ENCODE data around the gene PLEKHG4.

PLEKHG4 gene

DNA sequence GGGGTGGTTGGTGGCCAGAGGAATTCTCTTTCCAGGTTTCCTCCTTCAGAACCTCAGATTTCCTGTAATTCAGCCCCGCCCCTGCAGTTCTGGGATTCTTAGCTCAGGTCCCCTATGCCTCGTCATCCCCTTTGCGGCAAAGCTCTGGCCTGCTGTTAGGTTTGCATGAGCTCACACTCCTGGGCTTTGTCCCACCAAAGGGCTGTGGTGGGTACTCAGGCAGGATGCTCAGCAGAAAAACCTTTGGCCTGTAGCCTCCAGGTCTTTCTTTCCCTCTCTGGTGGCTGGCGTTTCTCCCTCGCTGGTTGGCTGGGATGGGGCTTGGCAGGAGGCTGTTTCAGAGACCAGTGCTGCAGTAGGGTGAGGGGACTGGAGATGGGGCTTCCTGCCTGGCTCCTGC, 9.6 kb upstream of the PLEKHG4 start:
- no peak overlapping the region for H3K9ac ChIP-seq
- no peaks in the 10 kb centered on the region for H3K4me1 ChIP-seq
- H3K9me3 ChIP-seq (ENCODE audit: control insufficient read depth, low read length), result no peaks in the 10 kb centered on the region
- H3K36me3 ChIP-seq (ENCODE audit: control insufficient read depth, insufficient read depth, low read length), result no peaks in the 10 kb centered on the region
- H3K27me3 ChIP-seq (ENCODE audit: control insufficient read depth, insufficient read depth, low read length), result no peaks in the 10 kb centered on the region
- TF ChIP-seq CTCF (IDR thresholded peaks at IDR 0.05), result no peak
- H3K27ac ChIP-seq, result no peak overlapping the region
- no peak overlapping the region for H2AFZ ChIP-seq
- H3K79me2 ChIP-seq, result no peaks in the 10 kb centered on the region
- no peak overlapping the region for H3K4me3 ChIP-seq (ENCODE audit: low read depth, low read length)
- H3K4me2 ChIP-seq (ENCODE audit: low read length), result no peak overlapping the region

DNA sequence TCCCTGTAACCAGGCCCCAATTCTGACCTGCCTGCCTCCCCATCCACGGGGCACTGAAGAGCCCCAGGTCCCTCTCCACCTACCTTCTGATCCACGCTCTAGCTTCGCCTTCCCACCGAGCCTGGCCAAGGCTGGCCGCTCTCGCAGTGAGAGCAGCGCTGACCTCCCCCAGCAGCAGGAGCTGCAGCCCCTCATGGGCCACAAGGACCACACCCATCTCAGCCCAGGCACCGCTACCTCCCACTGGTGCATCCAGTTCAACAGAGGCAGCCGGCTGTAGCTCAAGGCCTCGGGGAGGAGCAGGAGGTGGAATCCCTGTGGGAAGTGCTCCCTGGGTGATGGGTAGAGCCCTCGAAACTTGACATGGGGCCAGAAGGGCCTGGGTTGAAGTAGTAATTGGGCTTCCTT, 8.4 kb upstream of the PLEKHG4 start:
- Histone ChIP-seq H3K36me3 (ENCODE audit: control insufficient read depth, insufficient read depth, low read length) (no peaks in the 10 kb centered on the region), H3K4me2 (ENCODE audit: low read length) (no peak overlapping the region), H3K27ac (no peak overlapping the region), H3K9me3 (ENCODE audit: control insufficient read depth, low read length) (no peaks in the 10 kb centered on the region), H3K79me2 (no peaks in the 10 kb centered on the region), H3K4me3 (ENCODE audit: low read depth, low read length) (no peak overlapping the region), H3K9ac (no peak overlapping the region), H3K4me1 (no peaks in the 10 kb centered on the region), H3K27me3 (ENCODE audit: control insufficient read depth, insufficient read depth, low read length) (no peaks in the 10 kb centered on the region), H2AFZ (no peak overlapping the region)
- TF ChIP-seq CTCF (IDR thresholded peaks at IDR 0.05), result no peak

DNA sequence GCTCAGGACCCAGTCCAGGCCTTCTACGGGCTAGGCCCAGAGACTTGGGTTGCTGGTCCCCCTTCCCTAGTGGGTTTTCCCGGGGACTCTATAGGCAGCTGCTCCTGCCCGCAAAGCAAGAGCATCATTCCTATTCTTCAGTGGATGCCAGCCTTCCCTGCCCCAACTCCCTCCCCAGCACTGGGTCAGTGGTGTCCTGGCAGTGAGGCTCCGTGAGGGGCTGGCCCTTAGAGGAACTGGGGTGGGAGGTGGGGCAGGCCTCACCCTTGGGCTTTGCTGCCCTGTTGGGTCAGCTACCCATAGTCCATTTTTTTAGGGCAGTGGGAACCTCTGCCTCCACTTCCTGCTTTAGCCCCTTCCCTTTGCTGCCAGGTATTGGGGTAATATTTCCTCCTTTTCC, 7.9 kb upstream of the PLEKHG4 start:
- H3K36me3 ChIP-seq (ENCODE audit: control insufficient read depth, insufficient read depth, low read length), result no peaks in the 10 kb centered on the region
- H3K9ac ChIP-seq, result no peak overlapping the region
- no peaks in the 10 kb centered on the region for H3K27me3 ChIP-seq (ENCODE audit: control insufficient read depth, insufficient read depth, low read length)
- no peaks in the 10 kb centered on the region for H3K9me3 ChIP-seq (ENCODE audit: control insufficient read depth, low read length)
- no peak for TF ChIP-seq CTCF (IDR thresholded peaks at IDR 0.05)
- no peak overlapping the region for H2AFZ ChIP-seq
- H3K27ac ChIP-seq, result no peak overlapping the region
- H3K4me3 ChIP-seq (ENCODE audit: low read depth, low read length), result no peak overlapping the region
- H3K4me2 ChIP-seq (ENCODE audit: low read length), result no peak overlapping the region
- H3K4me1 ChIP-seq, result no peaks in the 10 kb centered on the region
- no peaks in the 10 kb centered on the region for H3K79me2 ChIP-seq

DNA sequence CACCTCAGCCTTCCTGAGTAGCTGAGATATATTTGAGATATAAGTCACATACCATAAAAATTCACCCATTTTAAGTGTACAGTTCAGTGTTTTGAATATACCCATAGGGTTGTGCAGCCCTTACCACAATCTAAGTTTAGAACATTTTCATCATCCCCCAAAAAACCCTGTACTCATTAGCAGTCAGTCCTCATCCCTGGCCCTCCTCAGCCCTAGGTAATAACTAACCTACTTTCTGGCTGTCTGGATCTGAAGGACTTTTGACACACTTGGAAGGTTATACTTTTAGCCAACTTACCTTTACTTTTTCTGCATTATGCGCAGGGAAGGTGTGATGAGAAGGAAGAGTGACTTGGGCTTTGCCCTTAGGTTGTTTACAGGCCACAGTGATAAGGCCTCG, 4.0 kb upstream of the PLEKHG4 start:
- Histone ChIP-seq H3K27ac (no peak overlapping the region), H3K27me3 (ENCODE audit: control insufficient read depth, insufficient read depth, low read length) (no peaks in the 10 kb centered on the region), H3K9ac (no peak overlapping the region), H3K36me3 (ENCODE audit: control insufficient read depth, insufficient read depth, low read length) (no peaks in the 10 kb centered on the region), H3K79me2 (no peaks in the 10 kb centered on the region), H3K4me1 (no peaks in the 10 kb centered on the region), H3K4me3 (ENCODE audit: low read depth, low read length) (no peak overlapping the region), H3K9me3 (ENCODE audit: control insufficient read depth, low read length) (no peaks in the 10 kb centered on the region), H3K4me2 (ENCODE audit: low read length) (no peak overlapping the region), H2AFZ (no peak overlapping the region)
- no peak for TF ChIP-seq CTCF (IDR thresholded peaks at IDR 0.05)

DNA sequence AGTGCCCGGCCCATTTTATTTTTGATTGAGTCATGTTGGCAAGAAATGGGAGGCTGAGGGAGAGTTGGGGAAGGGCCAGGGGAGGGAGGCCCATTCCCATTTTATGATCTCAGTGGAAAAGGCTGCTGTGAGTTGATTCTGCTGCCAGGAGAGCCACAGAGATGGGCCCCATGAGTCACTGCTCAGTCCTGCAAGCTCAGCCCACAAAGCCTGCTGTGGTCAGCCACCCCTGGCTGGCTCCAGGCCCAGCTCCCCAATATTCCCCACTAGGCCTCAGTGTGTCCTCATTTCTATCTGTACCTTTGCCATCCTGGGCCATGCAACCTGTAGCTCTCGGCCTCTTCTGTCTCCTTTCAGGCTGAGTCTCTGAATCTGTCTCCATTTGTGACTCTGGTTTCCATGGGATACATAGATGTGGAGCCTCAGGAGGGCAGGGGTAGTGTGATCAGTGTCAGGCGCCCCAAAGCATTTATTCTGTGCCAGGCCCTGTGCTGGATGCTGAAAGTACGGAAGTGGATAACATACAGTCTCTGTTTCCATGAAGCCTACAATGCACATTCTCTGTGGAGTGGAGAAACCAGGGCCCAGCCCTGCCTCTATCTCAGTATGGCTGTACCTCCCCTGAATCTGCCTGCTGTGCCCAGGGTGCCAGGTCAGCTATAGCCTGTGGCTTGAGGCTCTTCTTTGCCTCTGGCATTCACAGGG, 1.9 kb upstream of the PLEKHG4 start:
- H3K9me3 ChIP-seq (ENCODE audit: control insufficient read depth, low read length), result no peaks in the 10 kb centered on the region
- no peaks in the 10 kb centered on the region for H3K36me3 ChIP-seq (ENCODE audit: control insufficient read depth, insufficient read depth, low read length)
- no peak overlapping the region for H3K4me3 ChIP-seq (ENCODE audit: low read depth, low read length)
- no peak overlapping the region for H3K4me2 ChIP-seq (ENCODE audit: low read length)
- no peaks in the 10 kb centered on the region for H3K4me1 ChIP-seq
- H3K27ac ChIP-seq, result no peak overlapping the region
- no peak overlapping the region for H2AFZ ChIP-seq
- H3K79me2 ChIP-seq, result no peaks in the 10 kb centered on the region
- H3K27me3 ChIP-seq (ENCODE audit: control insufficient read depth, insufficient read depth, low read length), result no peaks in the 10 kb centered on the region
- TF ChIP-seq CTCF (IDR thresholded peaks at IDR 0.05), result no peak
- no peak overlapping the region for H3K9ac ChIP-seq
